Measurements from ENCODE around the gene CZIB.
A peak's percentile ranks its signal among the peaks of the same experiment; 100 is the strongest.

GRCh38 chr1:53220171-53220961, at the start of gene CZIB:
- TF ChIP-seq CTCF (IDR thresholded peaks at IDR 0.05; ENCODE audit: low read depth, low read length) (no peak), POLR2A (IDR thresholded peaks at IDR 0.05; ENCODE audit: extremely low read depth, insufficient read length) (peak; percentile 92), MAX (IDR thresholded peaks at IDR 0.05; ENCODE audit: low read depth, low read length) (peak; percentile 82), MYC (IDR thresholded peaks at IDR 0.05; ENCODE audit: low read depth, low read length) (peak; percentile 76)

All from NB4 (cell line).